HepG2 (cell line): ENCODE results near the gene C1orf116. TPM values are rescaled to one million over a fixed set of nuclear protein-coding genes. Genes with fewer than 3 reads are reported as not detected.

ENCODE experiments used
- ATAC-seq: fragments of 200-7000 bp; cut with Tn5 transposase; 3 replicates; pipeline ENCODE4 v1.9.1; 2020; ENCODE audit warnings: mild to moderate bottlenecking, moderate library complexity
- BruUV-seq: library from RNA; stranded (reverse); fragments of 400-500 nt; replicated peaks from 2 replicates; lab custom pipeline; 2021; lab: Mats Ljungman, UMichigan
- CTCF ChIA-PET: fragments of 300-600 bp; formaldehyde crosslinking; extraction: SDS; loops from one replicate; lab custom pipeline; 2021; ENCODE audit warnings: low total read pairs, inconsistent platforms, low intra/inter-chr PET ratio; lab: Yijun Ruan, JAX
- POLR2A ChIA-PET: fragments of 350-600 bp; sonication (Branson Sonifier 250); formaldehyde crosslinking; loops from one replicate; lab custom pipeline; 2020; ENCODE audit warnings: antibody characterized with exemption, inconsistent platforms; lab: Yijun Ruan, JAX
- DNase-seq: peaks from one replicate; pipeline ENCODE4 v3.0.0-alpha.2; 2015; ENCODE audit warnings: low spot score
- FAIRE-seq: peaks from 3 replicates; lab custom pipeline; 2011; peaks lifted over from hg19 to GRCh38; lab: Jason Lieb, UNC
- H2AFZ ChIP-seq: one replicate; pipeline ENCODE4 v1.6.1; 2011; ENCODE audit warnings: low read length, inconsistent platforms
- H3K27ac ChIP-seq: fragments of 300-600 bp; 3 replicates; pipeline ENCODE4 v1.8.0; 2011; ENCODE audit warnings: mixed run types, mild to moderate bottlenecking, mixed read lengths, low read length, inconsistent platforms; ENCODE audit not compliant: insufficient read depth; ENCODE audit errors: extremely low read length
- H3K27me3 ChIP-seq, 2 experiments: fragments of 200-600 bp in 1 of 2; 2 replicates in 1 of 2; 3 replicates in 1 of 2; pipeline versions ENCODE4 v1.6.0 to v1.8.0; 2011; ENCODE audit warnings: low read length in 2 of 2, mild to moderate bottlenecking in 2 of 2, moderate library complexity in 2 of 2, inconsistent platforms in 1 of 2; ENCODE audit not compliant: insufficient read depth in 2 of 2, control insufficient read depth in 1 of 2
- H3K36me3 ChIP-seq, 2 experiments: fragments of 200-600 bp in 1 of 2; replicated peaks in 1 of 2; 2 replicates in 1 of 2; 3 replicates in 1 of 2; pipeline versions ENCODE4 v1.5.1 to v1.8.0; 2011; ENCODE audit warnings: low read length in 2 of 2, inconsistent platforms in 1 of 2; ENCODE audit not compliant: insufficient read depth in 2 of 2, control insufficient read depth in 1 of 2
- H3K4me1 ChIP-seq: 2 replicates; pipeline ENCODE4 v1.5.1; 2012; ENCODE audit warnings: low read length, inconsistent platforms; ENCODE audit not compliant: insufficient read depth
- H3K4me2 ChIP-seq: 2 replicates; pipeline ENCODE4 v1.6.0; 2011; ENCODE audit warnings: low read depth, low read length, inconsistent platforms
- H3K4me3 ChIP-seq, 3 experiments: fragments of 200-600 bp in 1 of 3; sonication (generic), shearing (Covaris generic) in 1 of 3; replicated peaks in 1 of 3; 2 replicates each; pipeline ENCODE4 v1.5.1; 2011 to 2016; ENCODE audit warnings: low read length in 3 of 3, inconsistent platforms in 2 of 3, low read depth in 2 of 3, mild to moderate bottlenecking in 2 of 3, control low read depth in 1 of 3, mixed read lengths in 1 of 3; ENCODE audit not compliant: insufficient read depth in 1 of 3
- H3K79me2 ChIP-seq: one replicate; pipeline ENCODE4 v1.6.1; 2011; ENCODE audit warnings: low read length, inconsistent platforms; ENCODE audit not compliant: insufficient read depth
- H3K9ac ChIP-seq: 2 replicates; pipeline ENCODE4 v1.6.0; 2011; ENCODE audit warnings: mild to moderate bottlenecking, low read depth, low read length, inconsistent platforms; ENCODE audit not compliant: insufficient read depth
- H3K9me3 ChIP-seq: 2 replicates; pipeline ENCODE4 v1.5.1; 2012; ENCODE audit warnings: mild to moderate bottlenecking, low read length
- H4K20me1 ChIP-seq: 2 replicates; pipeline ENCODE4 v1.6.0; 2011; ENCODE audit warnings: inconsistent platforms, mild to moderate bottlenecking, low read length, moderate library complexity; ENCODE audit not compliant: insufficient read depth
- BRD4 ChIP-seq: sonication (generic); formaldehyde crosslinking; IDR thresholded peaks from 2 replicates; pipeline ENCODE4 v1.4.0; 2020; ENCODE audit warnings: missing genetic modification reagents
- HMGXB4 ChIP-seq, 2 experiments: sonication (generic) in 1 of 2; formaldehyde crosslinking in 1 of 2; IDR thresholded peaks; 2 replicates each; pipeline versions ENCODE4 v1.4.0 to v1.6.1; 2018 to 2020; ENCODE audit warnings: missing genetic modification reagents in 2 of 2, borderline replicate concordance in 1 of 2, low read depth in 1 of 2, mild to moderate bottlenecking in 1 of 2, missing biosample characterization in 1 of 2
- IRX3 ChIP-seq: sonication (generic); formaldehyde crosslinking; IDR thresholded peaks from 2 replicates; pipeline ENCODE4 v1.8.1; 2023; ENCODE audit warnings: mild to moderate bottlenecking, low read depth, missing genetic modification reagents, borderline replicate concordance
- KAT7 ChIP-seq: IDR thresholded peaks from 2 replicates; pipeline ENCODE4 v1.6.1; 2018; ENCODE audit warnings: borderline replicate concordance, missing compliant biosample characterization
- NFE2 ChIP-seq: sonication (generic); formaldehyde crosslinking; IDR thresholded peaks from 2 replicates; pipeline ENCODE4 v1.4.0; 2020; ENCODE audit warnings: missing genetic modification reagents
- PHF21A ChIP-seq: sonication (generic); formaldehyde crosslinking; IDR thresholded peaks from 2 replicates; pipeline ENCODE4 v1.5.0; 2020; ENCODE audit warnings: mild to moderate bottlenecking, missing genetic modification reagents
- RBFOX2 ChIP-seq: fragments of 200-400 bp; formaldehyde crosslinking; IDR thresholded peaks from 2 replicates; pipeline ENCODE4 v1.6.1; 2017; ENCODE audit warnings: low read depth, mild to moderate bottlenecking, low read length
- THAP8 ChIP-seq: sonication (generic); formaldehyde crosslinking; IDR thresholded peaks from 2 replicates; pipeline ENCODE4 v1.5.1; 2020; ENCODE audit warnings: missing genetic modification reagents, mild to moderate bottlenecking, borderline replicate concordance
- ZNF30 ChIP-seq: sonication (generic); formaldehyde crosslinking; IDR thresholded peaks from 2 replicates; pipeline ENCODE4 v1.5.0; 2020; ENCODE audit warnings: mild to moderate bottlenecking, missing genetic modification reagents
- ZNF414 ChIP-seq: sonication (generic); formaldehyde crosslinking; IDR thresholded peaks from 2 replicates; pipeline ENCODE4 v1.5.0; 2020; ENCODE audit warnings: missing genetic modification reagents
- ZNF557 ChIP-seq: sonication (generic); formaldehyde crosslinking; IDR thresholded peaks from 2 replicates; pipeline ENCODE4 v1.4.0; 2020; ENCODE audit warnings: missing genetic modification reagents
- ZNF777 ChIP-seq: sonication (generic); formaldehyde crosslinking; IDR thresholded peaks from 2 replicates; pipeline ENCODE4 v1.4.0; 2020; ENCODE audit warnings: missing genetic modification reagents
- ZSCAN5A ChIP-seq: sonication (generic); formaldehyde crosslinking; IDR thresholded peaks from 2 replicates; pipeline ENCODE4 v1.8.0; 2022; ENCODE audit warnings: mild to moderate bottlenecking, missing genetic modification reagents, borderline replicate concordance
- WGBS: methylation state at CpG from one replicate; pipeline ENCODE4 v1.1.6; 2017; ENCODE audit warnings: low lambda C conversion rate; 5-methylcytosine and 5-hydroxymethylcytosine counted together
- in situ Hi-C: cut with HindIII; loops from 2 replicates; pipeline ENCODE4 v1.10.0; 2017; ENCODE audit warnings: low pct_unique_long_range_greater_than_20kb; ENCODE audit not compliant: extremely low pct_ligation_motif_present
- intact Hi-C: fragments of 100-400 bp; cut with micrococcal nuclease; formaldehyde crosslinking; loops from one replicate; pipeline ENCODE4 v1.10.0; 2022; ENCODE audit not compliant: unreplicated experiment
- polyA plus RNA-seq, 8 experiments: library from polyadenylated mRNA; depleted of rRNA in 3 of 8; stranded (reverse) in 7 of 8; unstranded in 1 of 8; fragments of >200 nt; fragmentation: Illumina TruSeq in 4 of 8; extraction: Trizol in 4 of 8; gene quantifications; 2 replicates each; pipeline versions ENCODE4 v1.2.1 to v1.2.3, GENCODE V29; 2011 to 2016; ENCODE audit warnings: low read depth in 4 of 8, missing spikeins in 1 of 8, mixed read lengths in 1 of 8; ENCODE audit not compliant: insufficient read depth in 1 of 8
- total RNA-seq, 5 experiments: library from RNA; depleted of rRNA; stranded (reverse); fragments of >200 nt; fragmentation: Illumina TruSeq; extraction: Trizol; gene quantifications; 2 replicates each; pipeline ENCODE4 v1.2.3, GENCODE V29; 2016; ENCODE audit warnings: low read depth in 1 of 5

Gene C1orf116
- total and polyA plus RNA-seq, 2 of the 13 experiments (the other 11 are each of a cell fraction or from before 2014, with no cell fraction given), result 0.51 to 0.95 TPM

GRCh38 chr1:207029701-207030521, 2.6 kb downstream of the C1orf116 start:
- no peak for TF ChIP-seq IRX3 (CRISPR knock-in tag)
- no peak for TF ChIP-seq ZNF557 (CRISPR knock-in tag)
- no peak for TF ChIP-seq BRD4 (CRISPR knock-in tag)
- TF ChIP-seq KAT7 (CRISPR knock-in tag), result no peak
- no peak for TF ChIP-seq NFE2
- no peak for TF ChIP-seq ZNF777
- no peak for TF ChIP-seq ZNF30
- TF ChIP-seq HMGXB4 (CRISPR knock-in tag; IDR thresholded peaks at IDR 0.05; ENCODE audit: borderline replicate concordance in 1 of 2, low read depth in 1 of 2), result no peak
- TF ChIP-seq ZNF414 (CRISPR knock-in tag), result no peak
- TF ChIP-seq RBFOX2, result no peak
- 0 out of 2 replicates have a peak, but pooled peaks have one; percentile 16 for TF ChIP-seq PHF21A (CRISPR knock-in tag)
- 0 out of 2 replicates have a peak, but pooled peaks have one; percentile 15 for TF ChIP-seq ZSCAN5A (CRISPR knock-in tag)
- TF ChIP-seq THAP8 (CRISPR knock-in tag), result no peak
- CTCF ChIA-PET, result no interaction called here
- POLR2A ChIA-PET, result interaction anchor here (0.7 to 3.1 kb wide), 4 partner anchors 8 to 60 kb away, joined by 3 to 25 read pairs (median 14); partner anchors contain the start of gene PFKFB2
- Histone ChIP-seq H4K20me1 (no peaks in the 10 kb centered on the region), H3K4me3 (peak overlapping the region in 2 of 3 experiments; percentile 29 to 54; a peak in 2 of 6 replicates), H3K9ac (no peak overlapping the region), H3K27me3 (no peaks in the 10 kb centered on the region), H3K9me3 (no peaks in the 10 kb centered on the region), H3K27ac (no peak overlapping the region), H3K79me2 (no peaks in the 10 kb centered on the region), H3K4me1 (peaks cover 95% of the 10 kb centered on the region), H3K36me3 (no peaks in the 10 kb centered on the region), H2AFZ (no peak overlapping the region), H3K4me2 (peak overlapping the region; percentile 85)
- DNase-seq (no peak), FAIRE-seq (no peak), ATAC-seq (no peak)
- BruUV-seq, result no TSS peak
- WGBS, result 69% methylated on average over 5 of the region's 5 CpGs
- intact Hi-C loops (no loop called here), in situ Hi-C loops (no loop called here)
